Uterus (tissue), 2 donors: ENCODE results near the gene IFNG-AS1.

ENCODE experiments used
- POLR2A ChIP-seq, 2 donors: fragments of 450-650 bp; IDR thresholded peaks; one replicate each; pipeline ENCODE4 v1.6.1; 2016; ENCODE audit warnings: antibody characterized with exemption in 2 of 2, mild to moderate bottlenecking in 1 of 2, moderate library complexity in 1 of 2
- TF ChIP-seq, protein P1 (sequence below), 4 experiments: fragments of 200-600 bp in 2 of 4; fragments of 450-650 bp in 2 of 4; sonication (generic) in 2 of 4; IDR thresholded peaks; one replicate each; pipeline ENCODE4 v1.5.1; 2016 to 2019; ENCODE audit warnings: antibody characterized with exemption in 4 of 4, mild to moderate bottlenecking in 2 of 4, moderate library complexity in 1 of 4

DNA sequence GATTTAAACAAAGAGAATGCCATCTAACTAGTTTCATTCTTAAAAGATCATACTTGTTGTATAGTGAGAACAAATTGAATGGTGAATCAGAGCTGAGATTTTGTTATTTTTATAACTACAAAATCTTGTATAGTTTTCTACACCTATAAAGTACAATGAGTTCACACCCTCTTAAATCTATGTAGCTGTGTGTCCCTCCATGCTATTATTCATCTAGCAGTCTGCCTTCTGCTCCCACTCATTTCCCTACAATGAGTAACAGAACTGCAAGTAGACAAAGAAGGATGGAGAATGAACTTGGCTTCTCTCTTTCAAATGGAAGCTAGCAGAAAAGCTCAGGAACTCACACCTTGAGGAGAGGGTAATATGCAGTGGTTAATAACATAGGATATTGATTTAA lies 7.1 kb downstream of the IFNG-AS1 start:
- TF ChIP-seq, protein P1, sequence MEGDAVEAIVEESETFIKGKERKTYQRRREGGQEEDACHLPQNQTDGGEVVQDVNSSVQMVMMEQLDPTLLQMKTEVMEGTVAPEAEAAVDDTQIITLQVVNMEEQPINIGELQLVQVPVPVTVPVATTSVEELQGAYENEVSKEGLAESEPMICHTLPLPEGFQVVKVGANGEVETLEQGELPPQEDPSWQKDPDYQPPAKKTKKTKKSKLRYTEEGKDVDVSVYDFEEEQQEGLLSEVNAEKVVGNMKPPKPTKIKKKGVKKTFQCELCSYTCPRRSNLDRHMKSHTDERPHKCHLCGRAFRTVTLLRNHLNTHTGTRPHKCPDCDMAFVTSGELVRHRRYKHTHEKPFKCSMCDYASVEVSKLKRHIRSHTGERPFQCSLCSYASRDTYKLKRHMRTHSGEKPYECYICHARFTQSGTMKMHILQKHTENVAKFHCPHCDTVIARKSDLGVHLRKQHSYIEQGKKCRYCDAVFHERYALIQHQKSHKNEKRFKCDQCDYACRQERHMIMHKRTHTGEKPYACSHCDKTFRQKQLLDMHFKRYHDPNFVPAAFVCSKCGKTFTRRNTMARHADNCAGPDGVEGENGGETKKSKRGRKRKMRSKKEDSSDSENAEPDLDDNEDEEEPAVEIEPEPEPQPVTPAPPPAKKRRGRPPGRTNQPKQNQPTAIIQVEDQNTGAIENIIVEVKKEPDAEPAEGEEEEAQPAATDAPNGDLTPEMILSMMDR (IDR thresholded peaks at IDR 0.05) = no peak
- no peak for TF ChIP-seq POLR2A (IDR thresholded peaks at IDR 0.05)
